GM21723 (cell line): ENCODE results near the gene EPHA2.
"Not testable (repeated sequence)": the region's sequence is repeated elsewhere in the genome, so short reads cannot be mapped to it uniquely, and the experiment has no call there.

Source experiments
- ATAC-seq: cut with Tn5 transposase; IDR thresholded peaks from one replicate; pipeline ENCODE4 v1.9.1; 2021; ENCODE audit warnings: mild to moderate bottlenecking, moderate library complexity; ENCODE audit not compliant: unreplicated experiment

EPHA2 gene

DNA sequence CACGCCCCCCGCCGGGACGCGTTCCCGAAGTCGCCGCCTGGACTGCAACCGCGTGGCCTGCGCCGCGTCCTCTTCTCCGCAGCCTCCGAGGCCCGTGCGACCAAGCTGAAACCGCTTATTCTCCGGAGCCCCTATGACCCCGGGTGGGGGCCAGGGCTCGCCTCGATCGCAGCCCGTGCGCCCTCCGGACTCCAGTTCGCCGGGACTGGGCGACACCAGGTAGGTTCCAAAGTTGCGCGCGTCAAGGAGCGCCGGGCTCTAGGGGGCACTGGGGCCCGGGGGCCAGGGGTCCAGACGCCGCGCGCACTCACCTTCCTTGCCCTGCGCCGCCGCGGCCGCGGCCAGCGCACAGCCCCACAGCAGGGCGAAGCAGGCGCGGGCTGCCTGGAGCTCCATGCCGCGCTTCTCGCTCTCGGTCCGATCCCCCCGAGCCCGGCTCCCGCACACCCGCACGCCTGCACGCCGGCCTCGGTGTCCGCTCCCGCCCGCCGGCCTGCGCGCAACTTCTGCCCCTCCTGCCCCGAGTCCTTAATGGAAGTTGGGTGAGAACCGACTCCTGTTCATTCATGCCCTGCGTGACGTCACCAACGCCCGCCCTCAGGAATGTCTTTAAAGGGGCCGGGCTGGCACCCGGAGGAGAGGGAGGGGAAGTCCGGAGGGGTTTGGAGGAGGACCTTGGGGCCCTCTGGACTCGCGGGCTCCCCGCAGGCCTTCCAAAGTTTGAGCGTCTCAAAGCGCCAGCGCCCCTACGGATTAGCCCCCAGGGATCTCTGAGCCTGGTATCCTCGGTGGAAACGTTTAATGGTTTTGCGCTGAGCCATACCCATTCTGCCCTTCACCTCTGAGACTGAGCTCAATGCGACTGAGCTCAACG is at the start of gene EPHA2:
EPHA2 (minus strand) TSS at position 533 of the 874 bp plus-strand sequence; CDS start at position 396, 137 bp downstream.
- no peak for ATAC-seq

DNA sequence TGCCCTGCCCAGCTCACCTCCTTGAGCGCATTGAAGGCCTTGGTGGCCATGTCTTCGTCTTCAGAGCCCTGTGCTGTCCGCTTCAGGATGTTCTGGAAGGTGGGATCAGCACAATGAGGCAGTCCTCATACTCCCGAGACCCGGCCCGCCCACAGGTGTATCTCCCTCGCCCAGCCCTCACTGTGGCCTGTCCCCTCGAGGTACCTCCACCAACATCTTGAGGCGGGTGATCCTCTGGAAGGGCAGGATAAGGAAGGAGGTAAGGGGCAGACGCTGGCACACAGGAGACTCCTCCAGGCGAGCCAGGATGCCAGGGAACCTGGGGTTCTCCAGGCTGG is 49.4 kb upstream of the EPHA2 start:
- no peak for ATAC-seq

DNA sequence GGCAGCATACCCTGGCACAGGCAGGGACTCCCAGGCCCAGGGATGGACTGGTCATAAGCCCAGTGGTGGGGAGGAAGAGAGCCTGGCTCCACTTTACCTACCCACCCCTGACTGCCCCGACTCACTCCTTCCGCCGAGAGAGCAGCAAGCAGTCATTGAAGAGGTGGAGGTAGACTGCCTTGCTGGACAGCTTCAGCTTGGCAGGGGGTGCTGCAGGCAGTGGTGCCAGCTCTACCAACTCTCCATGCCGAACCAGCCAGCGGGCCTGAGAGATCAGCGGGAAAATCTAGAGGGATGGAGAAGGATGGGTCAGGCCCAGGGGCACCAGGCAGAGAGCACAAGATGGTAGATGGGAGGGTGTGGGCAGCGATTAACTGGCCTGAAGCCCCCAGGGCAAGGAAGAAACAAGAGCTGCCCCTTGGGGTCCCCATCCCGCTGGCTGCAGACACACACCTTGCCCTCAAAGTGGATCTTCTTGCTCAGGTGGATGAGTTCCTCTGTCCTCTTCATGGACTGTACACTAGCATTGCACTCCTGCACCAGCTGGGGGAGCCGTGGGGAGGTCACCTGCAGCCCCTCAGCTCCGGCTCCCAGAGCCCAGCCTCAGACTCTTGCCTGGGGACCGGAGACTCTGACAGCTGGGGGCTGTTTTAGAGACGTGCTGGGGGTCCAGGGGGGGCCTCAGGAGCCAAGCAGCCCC is 48.9 kb upstream of the EPHA2 start:
- no peak for ATAC-seq

DNA sequence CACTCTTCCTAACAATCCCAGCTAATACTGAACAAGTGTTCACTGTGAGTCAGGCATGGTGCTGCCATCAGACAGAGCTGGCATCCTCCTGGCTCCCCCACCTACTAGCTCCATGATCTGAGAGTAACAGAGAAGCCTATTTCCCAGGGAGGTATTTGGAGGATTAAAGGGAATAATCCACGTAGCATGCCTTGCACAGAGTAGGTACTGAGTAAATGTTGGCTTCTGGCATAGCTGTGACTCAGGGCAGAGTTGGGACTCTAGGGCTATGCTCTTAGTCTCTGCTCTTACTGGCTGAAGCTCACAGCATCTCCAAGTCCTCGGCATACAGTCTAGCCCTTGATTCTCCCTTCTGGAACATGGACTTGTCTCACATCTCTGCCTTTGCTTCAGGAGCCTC is 48.3 kb upstream of the EPHA2 start:
- ATAC-seq: no peak

DNA sequence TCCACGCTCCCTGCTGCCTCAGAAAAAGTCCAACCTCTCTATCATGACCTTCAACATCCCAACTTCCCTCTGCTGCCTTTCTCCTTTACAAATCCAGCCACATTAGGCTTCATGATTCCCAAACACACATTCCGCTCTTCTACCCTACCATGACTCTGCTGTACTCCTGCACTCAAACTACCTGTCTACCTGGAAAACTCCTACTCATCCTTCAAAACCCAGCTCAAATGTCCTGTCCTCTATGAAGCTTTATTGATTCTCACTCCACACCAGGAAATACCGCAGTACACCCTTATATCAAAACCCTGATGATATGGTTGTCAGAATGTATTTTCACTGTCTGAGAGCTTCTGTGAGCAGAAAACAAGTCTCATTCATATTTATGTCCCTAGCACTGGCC is 47.7 kb upstream of the EPHA2 start:
- ATAC-seq: no peak

DNA sequence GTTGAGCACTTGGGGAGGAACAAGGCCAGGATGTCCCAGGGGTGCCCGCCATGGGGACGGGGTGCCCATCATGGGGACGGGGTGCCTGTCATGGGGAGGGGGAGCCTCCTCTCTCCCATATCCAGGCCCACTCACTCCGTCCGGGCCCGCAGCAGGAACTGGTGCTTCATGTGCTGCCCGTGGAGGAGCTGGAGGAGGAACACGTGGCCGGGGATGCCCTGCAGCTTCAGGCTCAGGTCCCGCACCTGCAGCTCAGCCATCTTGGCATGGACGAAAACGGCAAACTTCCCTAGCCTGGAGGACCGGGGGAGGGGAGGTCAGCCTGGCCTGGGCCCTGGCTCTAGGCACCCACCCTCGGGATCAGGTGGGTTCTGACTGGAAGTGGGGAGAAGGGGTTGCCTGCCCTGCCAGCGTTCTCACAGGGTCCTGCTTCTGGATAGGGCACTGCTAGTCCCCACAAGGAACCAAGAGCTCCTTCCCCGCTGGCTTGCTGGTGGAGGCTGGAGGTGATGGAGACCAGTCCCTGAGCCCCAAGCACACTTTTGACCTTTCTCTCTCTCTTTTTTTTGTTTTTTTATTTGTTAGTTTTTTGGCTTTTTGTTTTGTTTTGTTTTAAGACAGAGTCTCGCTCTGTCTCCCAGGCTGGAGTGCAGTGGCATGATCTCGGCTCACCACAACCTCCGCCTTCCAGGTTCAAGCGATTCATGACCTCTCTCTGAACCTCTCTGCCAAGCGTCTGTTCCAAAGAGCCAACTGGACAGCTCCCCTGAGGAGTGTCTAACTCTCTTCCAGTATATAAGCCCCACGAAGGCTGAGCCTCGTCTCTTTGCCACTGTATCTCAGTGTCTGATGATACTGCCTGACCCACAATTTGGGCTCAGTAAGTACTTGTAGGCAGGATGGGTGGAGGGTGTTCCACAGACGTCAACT is 46.7 kb upstream of the EPHA2 start:
- ATAC-seq: no peak

DNA sequence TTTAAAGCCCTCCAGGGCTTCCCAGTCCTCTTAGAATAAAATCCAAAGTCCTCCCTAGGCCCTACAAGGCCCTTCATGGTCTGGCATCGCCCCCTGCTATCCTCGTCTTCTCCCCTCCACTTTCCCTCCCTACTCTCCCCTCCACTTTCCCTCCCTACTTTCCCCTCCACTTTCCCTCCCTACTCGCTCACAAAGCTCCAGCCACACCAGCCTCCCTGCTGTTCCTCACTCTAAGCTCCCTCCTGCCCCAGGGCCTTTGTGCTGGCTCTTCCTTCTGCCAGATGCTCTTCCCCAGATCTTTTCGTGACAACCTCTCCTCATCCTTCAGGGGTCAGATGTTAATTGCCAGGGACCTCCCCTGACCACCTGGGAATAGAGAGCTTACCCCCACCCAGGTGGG is 43.8 kb upstream of the EPHA2 start:
- no peak for ATAC-seq

DNA sequence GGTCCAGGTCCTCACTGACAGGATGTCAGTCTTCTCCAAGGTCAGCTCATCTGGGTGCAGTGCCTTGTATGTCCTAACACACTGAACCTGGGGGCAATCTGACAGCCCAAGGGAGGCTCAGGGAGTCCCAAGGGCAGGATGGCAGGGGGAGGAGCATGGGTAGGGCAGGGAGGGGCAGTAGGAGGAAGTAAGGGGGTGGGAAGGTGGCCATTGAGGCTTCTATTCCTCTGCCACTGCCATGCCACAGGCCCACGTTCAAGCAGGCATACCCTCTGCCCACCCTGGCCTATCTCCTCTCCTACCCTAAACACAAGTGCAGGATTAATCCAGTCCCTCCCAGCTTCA is 43.3 kb upstream of the EPHA2 start:
- no peak for ATAC-seq

DNA sequence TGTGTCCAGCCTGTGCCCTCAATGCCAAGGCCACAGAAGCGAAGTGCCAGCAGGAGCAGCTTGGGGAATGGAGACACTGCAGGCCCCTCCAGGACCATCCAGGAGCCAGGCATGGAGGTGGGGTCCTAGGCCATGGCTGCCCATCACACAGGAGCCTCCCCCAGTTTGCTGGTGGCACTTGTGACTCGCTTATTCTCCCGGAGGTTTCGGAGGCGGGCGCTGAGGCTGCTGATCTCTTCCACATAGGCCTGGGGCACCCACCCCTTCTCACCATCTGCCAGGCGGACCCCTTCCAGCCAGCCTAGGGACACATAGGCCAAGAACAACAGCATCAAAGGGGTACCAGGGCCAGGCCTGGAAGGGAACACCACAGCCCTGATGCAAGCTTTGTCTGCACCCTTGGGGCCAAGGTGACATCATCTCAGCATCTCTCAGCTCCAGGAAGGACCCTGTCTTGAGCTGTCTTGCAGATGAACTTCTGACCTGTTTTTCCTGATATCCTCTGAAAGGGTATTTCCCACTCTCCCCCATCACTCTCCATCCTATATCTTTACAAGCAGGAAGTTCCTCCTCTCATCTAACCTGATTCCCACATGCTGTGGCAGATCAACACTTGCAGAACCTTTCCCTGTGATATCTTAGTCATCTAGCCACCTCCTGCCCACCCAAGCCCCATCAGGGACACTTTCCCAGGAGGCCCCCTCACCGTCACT is 42.7 kb upstream of the EPHA2 start:
- ATAC-seq: no peak

DNA sequence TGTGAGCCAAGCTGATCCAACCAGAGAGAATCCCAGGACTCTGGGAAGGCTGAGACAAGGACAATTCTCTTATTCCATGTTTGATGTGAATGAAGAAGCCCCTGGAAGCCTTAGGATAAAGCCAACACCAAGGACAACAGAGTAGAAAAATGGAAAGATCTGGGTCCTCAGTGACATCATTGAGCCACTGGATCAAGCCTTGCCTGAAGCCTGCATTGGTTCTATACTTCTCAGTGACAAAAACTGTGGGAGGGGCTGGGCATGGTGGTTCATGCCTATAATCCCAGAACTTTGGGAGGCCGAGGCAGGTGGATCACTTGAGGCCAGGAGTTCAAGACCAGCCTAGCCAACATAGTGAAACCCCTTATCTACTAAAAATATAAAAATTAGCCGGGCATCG is 41.0 kb upstream of the EPHA2 start:
- ATAC-seq: no peak

DNA sequence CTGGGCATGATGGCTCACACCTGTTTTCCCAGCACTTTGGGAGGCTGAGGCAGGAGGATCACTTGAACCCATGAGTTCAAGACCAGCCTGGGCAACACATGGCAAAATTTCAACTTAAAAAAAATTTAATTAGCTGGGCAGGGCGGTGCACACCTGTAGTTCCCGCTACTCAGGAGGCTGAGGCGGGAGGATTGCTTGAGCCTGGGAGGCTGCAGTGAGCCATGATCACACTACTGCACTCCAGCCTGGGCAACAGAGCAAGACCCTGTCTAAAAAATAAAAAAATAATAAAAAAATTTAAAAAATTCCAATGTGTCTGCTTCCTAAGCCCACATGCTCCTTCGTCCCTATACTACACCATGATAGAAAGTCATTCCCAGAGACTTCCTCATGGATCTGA is 40.3 kb upstream of the EPHA2 start:
- not testable (repeated sequence) for ATAC-seq

DNA sequence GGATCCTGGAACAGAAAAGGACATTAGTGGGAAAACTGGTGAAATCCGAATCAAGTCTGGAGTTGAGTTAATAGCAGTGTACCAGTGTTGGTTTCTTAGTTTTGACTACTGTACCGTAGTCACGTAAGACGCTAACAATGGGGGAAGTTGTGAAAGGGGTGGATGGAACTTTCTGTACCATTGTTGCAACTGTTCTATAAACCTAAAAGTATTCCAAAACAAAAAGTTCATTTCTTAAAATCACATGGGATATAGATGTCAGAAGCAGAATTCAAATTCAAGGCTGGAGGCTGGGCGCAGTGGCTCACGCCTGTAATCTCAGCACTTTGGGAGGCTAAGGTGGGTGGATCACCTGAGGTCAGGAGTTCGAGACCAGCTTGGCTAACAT is 39.6 kb upstream of the EPHA2 start:
- no peak for ATAC-seq

DNA sequence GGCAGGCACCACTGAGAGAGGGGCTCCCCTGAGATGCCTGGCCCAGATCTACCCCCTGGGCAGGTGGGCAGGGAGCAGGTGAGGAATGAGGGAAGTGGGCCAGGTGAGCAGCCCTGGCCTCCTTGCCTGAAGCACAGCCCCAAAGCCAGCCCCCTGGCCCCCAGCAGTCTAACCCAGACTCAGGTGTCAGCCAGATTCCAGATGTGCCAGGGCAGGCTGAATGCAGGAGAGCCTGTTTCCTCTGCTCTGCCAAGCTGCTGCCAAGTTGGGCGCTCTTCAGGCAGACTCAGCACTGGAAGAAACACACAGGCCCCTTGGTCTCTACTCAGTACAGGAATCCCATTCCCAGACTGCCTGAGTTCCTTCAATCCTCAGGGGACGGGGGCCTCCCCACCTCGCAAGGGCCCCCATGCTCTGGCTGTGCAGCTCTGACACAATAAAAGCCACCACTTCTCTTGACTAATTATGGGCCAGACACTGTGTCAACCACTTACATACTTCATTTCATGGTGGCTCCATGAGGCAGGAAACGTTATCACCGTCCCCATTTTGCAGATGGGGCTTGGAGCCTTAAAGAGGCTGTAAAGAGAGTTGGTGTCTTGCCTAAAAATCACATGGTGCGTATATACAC is 36.2 kb upstream of the EPHA2 start:
- ATAC-seq: no peak

DNA sequence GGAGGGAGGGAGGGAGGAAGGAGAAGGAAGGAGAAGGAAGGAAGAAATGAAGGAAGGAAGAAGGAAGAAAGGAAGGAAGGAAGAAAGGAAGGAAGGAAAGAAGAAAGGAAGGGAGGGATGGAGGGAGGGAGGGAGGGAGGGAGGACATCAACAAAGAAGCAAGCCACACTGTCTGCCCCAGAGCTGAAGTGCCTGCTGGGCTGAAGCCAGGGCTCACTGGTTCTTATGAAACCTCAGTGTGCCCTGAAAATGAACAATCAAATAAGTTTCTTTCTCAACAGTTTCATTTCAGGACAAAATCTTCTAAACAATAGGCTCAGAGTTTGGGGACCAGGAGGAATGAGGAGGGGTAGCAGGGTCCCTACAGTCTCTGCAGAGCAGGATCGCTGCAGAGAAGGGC is 35.4 kb upstream of the EPHA2 start:
- no peak for ATAC-seq

DNA sequence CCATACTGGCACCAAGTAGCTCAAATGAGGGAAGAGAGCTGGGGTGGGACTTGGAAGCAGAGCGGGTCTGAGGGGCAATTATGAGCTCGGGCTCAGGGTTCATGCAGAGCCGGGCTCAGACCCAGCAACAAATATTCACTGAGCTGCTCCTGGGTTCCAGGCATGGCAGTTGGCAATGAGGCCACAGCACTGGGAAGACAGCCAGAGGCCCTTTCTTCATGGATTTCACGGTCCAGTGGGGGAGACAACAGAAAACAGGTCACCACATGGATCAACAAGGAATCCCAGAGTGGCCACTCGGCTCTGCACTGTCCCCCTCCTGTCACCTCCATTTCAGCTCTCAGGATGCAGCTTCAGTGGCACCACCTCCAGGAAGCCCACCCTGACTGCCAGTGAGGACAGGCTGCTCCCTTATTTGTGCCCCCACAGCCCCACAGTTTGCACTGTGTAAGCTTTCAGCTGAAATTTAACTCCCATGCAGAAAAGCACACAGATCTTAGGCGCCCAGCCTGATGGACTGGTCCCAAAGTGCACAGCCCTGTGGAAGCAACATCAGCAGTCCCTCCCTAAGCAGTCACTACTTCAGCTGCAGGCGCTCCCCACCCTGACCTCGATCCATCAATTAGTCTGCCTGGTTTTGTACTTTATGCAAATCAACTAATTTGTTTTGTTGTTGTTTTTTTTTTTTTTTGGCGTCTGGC is 34.2 kb upstream of the EPHA2 start:
- no peak for ATAC-seq

DNA sequence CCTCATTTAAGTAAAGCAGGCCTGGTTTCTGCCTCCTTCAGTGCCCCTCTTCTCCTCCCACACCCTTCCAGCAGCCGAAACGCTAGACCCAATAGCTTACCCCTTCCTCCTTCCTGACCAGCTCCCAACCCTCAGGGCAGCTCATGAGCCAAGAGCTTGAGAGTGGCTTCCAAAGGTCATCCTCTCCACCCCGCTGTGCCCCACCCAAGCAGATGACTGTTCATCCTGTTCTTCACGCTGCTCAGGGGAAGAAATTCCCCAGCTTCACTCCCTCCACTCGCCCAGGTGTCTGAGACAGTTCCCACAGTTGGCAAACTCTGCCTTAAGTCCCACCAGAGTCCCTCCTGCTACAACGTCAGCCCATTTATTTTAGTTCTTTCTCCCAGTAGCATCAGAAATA is 33.1 kb upstream of the EPHA2 start:
- no peak for ATAC-seq

DNA sequence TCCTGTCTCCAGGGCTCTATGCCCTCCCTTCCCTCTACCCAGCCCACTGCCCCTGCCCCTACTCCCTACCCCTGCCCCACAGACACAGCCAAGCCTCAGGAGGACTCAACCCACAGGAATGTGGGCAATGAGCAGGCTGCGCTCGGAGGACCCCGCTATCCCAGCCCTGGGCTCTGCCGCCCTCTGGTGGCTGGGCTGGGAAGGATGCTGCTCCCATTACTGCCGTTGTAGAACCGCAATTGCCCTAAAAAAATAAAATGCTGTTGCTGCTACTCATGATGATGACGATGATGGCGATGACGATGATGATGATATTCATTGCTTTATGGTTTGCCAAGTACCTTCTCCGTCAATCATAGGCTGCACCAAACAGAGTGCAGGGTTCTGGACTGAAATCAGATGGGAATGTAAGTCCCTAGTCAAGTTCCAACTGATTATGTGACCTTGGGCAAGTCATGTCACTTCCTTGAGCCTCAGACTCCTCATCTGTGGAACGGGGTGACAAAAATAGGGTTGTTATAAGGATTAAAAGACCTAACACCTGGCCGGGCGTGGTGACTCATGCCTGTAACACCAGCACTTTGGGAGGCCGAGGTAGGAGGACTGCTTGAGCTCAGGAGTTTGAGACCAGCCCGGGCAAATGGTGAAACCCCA is 32.0 kb upstream of the EPHA2 start:
- no peak for ATAC-seq

DNA sequence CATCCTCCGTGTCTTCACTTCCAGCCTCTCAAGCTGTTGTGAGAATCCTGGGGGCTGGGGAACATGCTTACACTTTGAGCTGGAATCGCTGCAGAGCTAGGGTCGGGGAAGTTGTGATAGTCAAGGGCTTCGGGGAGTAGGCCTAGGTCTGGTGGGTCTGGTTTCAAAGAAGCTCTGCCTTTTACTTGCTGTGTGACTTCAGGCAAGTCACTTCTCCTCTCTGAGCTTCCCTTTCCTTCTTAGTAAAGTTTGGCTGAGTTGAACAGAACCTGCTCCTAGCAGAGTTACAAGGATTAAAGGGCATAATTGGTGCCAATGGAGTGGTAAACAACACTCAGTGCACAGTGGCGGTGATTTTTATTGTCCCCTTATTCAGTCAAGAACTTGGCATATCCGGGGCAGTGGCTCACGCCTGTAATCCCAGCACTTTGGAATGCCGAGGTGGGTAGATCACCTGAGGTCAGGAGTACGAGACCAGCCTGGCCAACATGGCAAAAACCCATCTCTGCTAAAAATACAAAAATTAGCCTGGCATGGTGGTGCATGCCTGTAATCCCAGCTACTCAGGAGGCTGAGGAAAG is 30.9 kb upstream of the EPHA2 start:
- no peak for ATAC-seq
